ENCODE results near the gene DVL3.

DVL3 gene

DNA sequence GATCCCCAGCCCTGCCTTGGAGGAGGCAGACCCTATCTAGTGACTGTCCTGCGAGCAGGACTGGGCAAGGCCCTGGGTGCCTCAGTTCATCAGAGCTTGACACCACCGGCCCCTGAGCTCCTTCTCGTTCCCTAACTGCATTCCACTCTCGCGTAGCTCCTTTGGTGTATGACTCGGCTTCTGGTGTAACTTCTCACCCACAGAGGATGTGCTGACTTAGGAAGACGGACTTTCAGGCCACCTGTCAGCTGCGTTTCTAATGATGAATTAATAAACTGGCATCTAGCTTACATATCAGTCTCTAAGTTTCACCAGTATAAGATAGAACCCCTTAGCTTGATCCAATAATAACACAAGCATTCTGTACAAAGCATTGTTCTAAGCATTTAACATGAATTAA, 48.3 kb downstream of the DVL3 start:
- WGBS (ENCODE audit: insufficient coverage, insufficient read length), result no CpG with 5 or more reads among the region's 8 CpGs
- Histone ChIP-seq H3K36me3 (ENCODE audit: control insufficient read depth, insufficient read depth, low read length) (no peaks in the 10 kb centered on the region), H3K27ac (ENCODE audit: low read length) (no peak overlapping the region), H3K4me1 (ENCODE audit: control insufficient read depth, insufficient read depth, low read length) (no peaks in the 10 kb centered on the region), H3K4me3 (ENCODE audit: low read length) (no peak overlapping the region), H3K27me3 (ENCODE audit: control insufficient read depth, insufficient read depth, low read length) (no peaks in the 10 kb centered on the region), H3K9me3 (ENCODE audit: control insufficient read depth, insufficient read depth, low read length) (no peaks in the 10 kb centered on the region)
- DNase-seq (ENCODE audit: low read depth, low spot score), result no peak

DNA sequence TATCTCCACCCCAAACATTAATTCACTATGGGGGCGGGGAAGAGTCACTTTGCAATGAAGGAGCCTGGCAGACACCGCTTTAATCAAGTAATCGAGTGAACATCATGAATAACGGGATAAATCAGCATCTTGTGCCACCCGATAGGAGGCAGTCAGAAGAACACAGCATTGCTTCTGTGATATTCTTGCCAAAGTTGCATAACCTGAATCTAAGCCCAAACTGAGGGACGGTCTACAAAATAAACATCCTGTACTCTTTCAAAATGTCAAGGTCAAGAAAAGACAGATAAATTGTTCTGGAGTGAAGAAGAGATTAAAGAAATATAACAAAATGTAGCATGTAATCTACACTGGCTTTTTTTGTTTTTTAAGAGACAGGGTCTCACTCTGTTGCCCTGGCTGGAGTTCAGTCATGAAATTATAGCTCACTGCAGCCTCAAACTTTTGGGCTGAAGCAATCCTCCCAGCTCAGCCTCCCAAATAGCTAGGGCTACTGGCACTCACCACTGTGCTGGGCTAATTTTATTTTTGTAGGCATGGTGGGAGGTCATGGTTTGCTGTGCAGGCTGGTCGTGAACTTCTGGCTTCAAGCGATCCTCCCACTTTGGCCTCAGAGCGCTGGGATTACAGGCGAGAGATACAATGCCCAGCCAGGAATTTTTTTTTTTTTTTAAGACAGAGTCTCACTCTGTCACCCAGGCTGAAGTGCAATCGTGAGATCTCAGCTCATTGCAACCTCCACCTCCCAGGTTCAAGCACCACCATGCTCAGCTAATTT, 54.2 kb downstream of the DVL3 start:
- Histone ChIP-seq H3K4me1 (ENCODE audit: control insufficient read depth, insufficient read depth, low read length) (no peaks in the 10 kb centered on the region), H3K27ac (ENCODE audit: low read length) (no peak overlapping the region), H3K4me3 (ENCODE audit: low read length) (no peak overlapping the region), H3K27me3 (ENCODE audit: control insufficient read depth, insufficient read depth, low read length) (no peaks in the 10 kb centered on the region), H3K9me3 (ENCODE audit: control insufficient read depth, insufficient read depth, low read length) (no peaks in the 10 kb centered on the region), H3K36me3 (ENCODE audit: control insufficient read depth, insufficient read depth, low read length) (no peaks in the 10 kb centered on the region)
- WGBS (ENCODE audit: insufficient coverage, insufficient read length), result no CpG with 5 or more reads among the region's 11 CpGs
- no peak for DNase-seq (ENCODE audit: low read depth, low spot score)

DNA sequence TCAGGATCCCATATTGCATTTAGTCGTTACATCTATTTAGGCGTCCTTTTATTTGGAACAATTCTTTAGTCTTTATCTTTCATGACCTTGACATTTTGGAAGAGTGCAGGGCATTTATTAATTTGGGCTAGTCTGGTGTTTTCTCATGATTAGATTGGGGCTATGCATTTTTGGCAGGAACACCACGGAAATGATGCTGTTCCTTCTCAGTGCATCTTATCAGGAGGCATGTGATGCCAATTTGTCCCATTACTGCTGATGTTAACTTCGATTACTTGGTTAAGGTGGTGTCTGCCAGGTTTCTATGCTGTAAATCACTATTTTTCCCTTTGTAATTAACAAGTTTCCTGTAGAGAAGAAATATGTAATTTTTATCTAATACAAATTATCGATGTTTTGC, 56.1 kb downstream of the DVL3 start:
- Histone ChIP-seq H3K27ac (ENCODE audit: low read length) (no peak overlapping the region), H3K4me1 (ENCODE audit: control insufficient read depth, insufficient read depth, low read length) (no peaks in the 10 kb centered on the region), H3K27me3 (ENCODE audit: control insufficient read depth, insufficient read depth, low read length) (no peaks in the 10 kb centered on the region), H3K9me3 (ENCODE audit: control insufficient read depth, insufficient read depth, low read length) (no peaks in the 10 kb centered on the region), H3K4me3 (ENCODE audit: low read length) (no peak overlapping the region), H3K36me3 (ENCODE audit: control insufficient read depth, insufficient read depth, low read length) (no peaks in the 10 kb centered on the region)
- DNase-seq (ENCODE audit: low read depth, low spot score), result no peak
- no CpG with 5 or more reads among the region's 5 CpGs for WGBS (ENCODE audit: insufficient coverage, insufficient read length)

DNA sequence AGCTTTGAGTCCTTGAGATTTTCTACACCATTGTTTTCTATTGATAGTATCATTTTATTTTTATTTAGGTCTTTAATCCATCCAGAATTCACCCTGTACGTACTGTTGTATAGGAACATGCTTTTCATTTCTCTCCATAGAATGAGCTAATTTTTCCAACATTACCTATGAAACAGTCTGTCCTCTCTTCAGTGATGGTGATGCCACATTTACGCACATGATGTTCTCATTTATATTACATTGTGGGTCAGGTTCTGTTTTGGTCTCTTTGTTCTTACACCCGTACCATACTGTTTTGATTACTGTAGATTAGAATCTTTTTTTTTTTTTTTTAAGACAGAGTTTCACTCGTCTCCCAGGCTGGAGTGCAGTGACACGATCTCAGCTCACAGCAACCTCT, 56.5 kb downstream of the DVL3 start:
- DNase-seq (ENCODE audit: low read depth, low spot score), result no peak
- Histone ChIP-seq H3K4me1 (ENCODE audit: control insufficient read depth, insufficient read depth, low read length) (no peaks in the 10 kb centered on the region), H3K27ac (ENCODE audit: low read length) (no peak overlapping the region), H3K27me3 (ENCODE audit: control insufficient read depth, insufficient read depth, low read length) (no peaks in the 10 kb centered on the region), H3K9me3 (ENCODE audit: control insufficient read depth, insufficient read depth, low read length) (no peaks in the 10 kb centered on the region), H3K4me3 (ENCODE audit: low read length) (no peak overlapping the region), H3K36me3 (ENCODE audit: control insufficient read depth, insufficient read depth, low read length) (no peaks in the 10 kb centered on the region)
- no CpG with 5 or more reads among the region's 5 CpGs for WGBS (ENCODE audit: insufficient coverage, insufficient read length)

GRCh38 chr3:184218814-184219213, 63.6 kb downstream of the DVL3 start:
- no peaks in the 10 kb centered on the region for H3K36me3 ChIP-seq (ENCODE audit: control insufficient read depth, insufficient read depth, low read length)
- no peaks in the 10 kb centered on the region for H3K9me3 ChIP-seq (ENCODE audit: control insufficient read depth, insufficient read depth, low read length)
- no peak for DNase-seq (ENCODE audit: low read depth, low spot score)
- WGBS (ENCODE audit: insufficient coverage, insufficient read length), result no CpG with 5 or more reads among the region's 4 CpGs
- H3K27ac ChIP-seq (ENCODE audit: low read length), result no peak overlapping the region
- H3K27me3 ChIP-seq (ENCODE audit: control insufficient read depth, insufficient read depth, low read length), result no peaks in the 10 kb centered on the region
- no peaks in the 10 kb centered on the region for H3K4me1 ChIP-seq (ENCODE audit: control insufficient read depth, insufficient read depth, low read length)
- no peak overlapping the region for H3K4me3 ChIP-seq (ENCODE audit: low read length)

DNA sequence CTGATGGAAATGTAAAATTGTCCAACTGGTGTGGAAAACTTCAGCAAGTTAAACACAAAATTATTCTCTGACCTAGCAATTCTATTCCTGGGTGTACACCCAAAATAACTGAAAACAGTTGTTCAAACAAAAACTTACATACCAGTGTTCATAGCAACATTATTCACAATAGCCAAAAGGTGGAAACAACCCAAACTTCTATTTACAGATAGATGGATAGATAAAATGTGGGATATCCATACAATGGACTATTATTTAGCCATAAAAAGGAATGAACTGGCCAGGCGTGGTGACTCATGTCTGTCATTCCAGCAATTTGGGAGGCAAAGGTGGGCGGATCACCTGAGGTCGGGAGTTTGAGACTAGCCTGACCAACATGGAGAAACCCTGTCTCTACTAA, 67.3 kb downstream of the DVL3 start:
- no peak for DNase-seq (ENCODE audit: low read depth, low spot score)
- WGBS (ENCODE audit: insufficient coverage, insufficient read length), result no CpG with 5 or more reads among the region's 3 CpGs
- Histone ChIP-seq H3K27me3 (ENCODE audit: control insufficient read depth, insufficient read depth, low read length) (no peaks in the 10 kb centered on the region; the same call in 1 of the 2 replicates), H3K36me3 (ENCODE audit: control insufficient read depth, insufficient read depth, low read length) (no peaks in the 10 kb centered on the region), H3K9me3 (ENCODE audit: control insufficient read depth, insufficient read depth, low read length) (no peaks in the 10 kb centered on the region), H3K4me1 (ENCODE audit: control insufficient read depth, insufficient read depth, low read length) (no peaks in the 10 kb centered on the region), H3K27ac (ENCODE audit: low read length) (no peak overlapping the region), H3K4me3 (ENCODE audit: low read length) (no peak overlapping the region)
